CD4-positive, alpha-beta T cell (primary cell): Measurements from ENCODE around the gene SLC7A5. TPM values are rescaled to one million over a fixed set of nuclear protein-coding genes. Genes with fewer than 3 reads are reported as not detected.

Source experiments
- ATAC-seq: fragments of 200-7000 bp; cut with Tn5 transposase; one replicate; pipeline ENCODE4 v1.10.0; 2022; ENCODE audit warnings: mild to moderate bottlenecking; ENCODE audit not compliant: poor library complexity
- CTCF ChIA-PET: fragments of 350-600 bp; sonication (Branson Sonifier 250); formaldehyde crosslinking; loops from one replicate; lab custom pipeline; 2021; ENCODE audit warnings: antibody characterized with exemption, inconsistent platforms; lab: Charles Lee
- POLR2A ChIA-PET: fragments of 350-600 bp; sonication (Branson Sonifier 250); formaldehyde crosslinking; loops from one replicate; lab custom pipeline; 2021; ENCODE audit warnings: antibody characterized with exemption, inconsistent platforms; lab: Charles Lee
- DNase-seq, 14 experiments: peaks; one replicate each; pipeline ENCODE4 v3.0.0-alpha.2; 2013 to 2020; ENCODE audit warnings: mixed read lengths in 2 of 14
- H3K27ac ChIP-seq, 2 donors: one replicate each; pipeline versions ENCODE4 v1.5.1 to v1.7.0; 2013; ENCODE audit warnings: low read length in 2 of 2, low read depth in 1 of 2, mild to moderate bottlenecking in 1 of 2
- H3K27me3 ChIP-seq, 2 experiments: 1 replicate in 1 of 2; 2 replicates in 1 of 2; pipeline versions ENCODE4 v1.6.1 to v1.7.0; 2013; ENCODE audit warnings: low read length in 2 of 2, control low read depth in 1 of 2, mild to moderate bottlenecking in 1 of 2, moderate library complexity in 1 of 2; ENCODE audit not compliant: insufficient read depth in 2 of 2, control insufficient read depth in 1 of 2
- H3K36me3 ChIP-seq: one replicate; pipeline ENCODE4 v1.6.1; 2013; ENCODE audit warnings: low read length, control low read depth; ENCODE audit not compliant: insufficient read depth
- H3K4me1 ChIP-seq: one replicate; pipeline ENCODE4 v1.6.1; 2013; ENCODE audit warnings: low read length, control low read depth; ENCODE audit not compliant: insufficient read depth
- H3K4me3 ChIP-seq: one replicate; pipeline ENCODE4 v1.5.1; 2013; ENCODE audit warnings: mild to moderate bottlenecking, low read length, moderate library complexity
- H3K9me3 ChIP-seq, 2 experiments: 1 replicate in 1 of 2; 2 replicates in 1 of 2; pipeline versions ENCODE4 v1.6.1 to v1.7.0; 2013; ENCODE audit warnings: low read length in 2 of 2, mild to moderate bottlenecking in 2 of 2, control low read depth in 1 of 2, moderate library complexity in 1 of 2; ENCODE audit not compliant: control insufficient read depth in 1 of 2, insufficient read depth in 1 of 2
- H3K27ac Mint-ChIP-seq: one replicate; pipeline ENCODE4 v1.8.0; 2020; ENCODE audit warnings: mixed read lengths
- H3K27me3 Mint-ChIP-seq: one replicate; pipeline ENCODE4 v1.8.0; 2021; ENCODE audit warnings: mixed read lengths
- H3K36me3 Mint-ChIP-seq: one replicate; pipeline ENCODE4 v1.8.0; 2021; ENCODE audit warnings: low read depth, mixed read lengths
- H3K4me1 Mint-ChIP-seq: one replicate; pipeline ENCODE4 v1.8.0; 2021; ENCODE audit warnings: low read depth, mixed read lengths
- H3K4me3 Mint-ChIP-seq: one replicate; pipeline ENCODE4 v1.8.0; 2020; ENCODE audit warnings: mild to moderate bottlenecking, mixed read lengths
- H3K9me3 Mint-ChIP-seq: one replicate; pipeline ENCODE4 v1.8.0; 2020; ENCODE audit warnings: mixed read lengths
- intact Hi-C, 2 experiments: fragments of 100-400 bp; cut with DNase I in 1 of 2; cut with micrococcal nuclease in 1 of 2; formaldehyde crosslinking; loops; one replicate each; pipeline versions ENCODE4 v1.15.1 to v1.9.0; 2023 to 2025; cut with DNase I, micrococcal nuclease
- total RNA-seq, 174 experiments: library from RNA in 2 of 174; stranded (reverse) in 2 of 174; gene quantifications; one replicate each; pipeline ENCODE4 v1.2.3 and lab custom pipeline; 2021 to 2026
- TF ChIP-seq, protein P1 (sequence below): fragments of 200-600 bp; IDR thresholded peaks from one replicate; pipeline ENCODE4 v1.8.0; 2022; ENCODE audit warnings: antibody characterized with exemption, mild to moderate bottlenecking

Gene SLC7A5
- total RNA-seq, 2 experiments from 2014 or later, result 80.3 to 85.3 TPM

- TF ChIP-seq, protein P1, sequence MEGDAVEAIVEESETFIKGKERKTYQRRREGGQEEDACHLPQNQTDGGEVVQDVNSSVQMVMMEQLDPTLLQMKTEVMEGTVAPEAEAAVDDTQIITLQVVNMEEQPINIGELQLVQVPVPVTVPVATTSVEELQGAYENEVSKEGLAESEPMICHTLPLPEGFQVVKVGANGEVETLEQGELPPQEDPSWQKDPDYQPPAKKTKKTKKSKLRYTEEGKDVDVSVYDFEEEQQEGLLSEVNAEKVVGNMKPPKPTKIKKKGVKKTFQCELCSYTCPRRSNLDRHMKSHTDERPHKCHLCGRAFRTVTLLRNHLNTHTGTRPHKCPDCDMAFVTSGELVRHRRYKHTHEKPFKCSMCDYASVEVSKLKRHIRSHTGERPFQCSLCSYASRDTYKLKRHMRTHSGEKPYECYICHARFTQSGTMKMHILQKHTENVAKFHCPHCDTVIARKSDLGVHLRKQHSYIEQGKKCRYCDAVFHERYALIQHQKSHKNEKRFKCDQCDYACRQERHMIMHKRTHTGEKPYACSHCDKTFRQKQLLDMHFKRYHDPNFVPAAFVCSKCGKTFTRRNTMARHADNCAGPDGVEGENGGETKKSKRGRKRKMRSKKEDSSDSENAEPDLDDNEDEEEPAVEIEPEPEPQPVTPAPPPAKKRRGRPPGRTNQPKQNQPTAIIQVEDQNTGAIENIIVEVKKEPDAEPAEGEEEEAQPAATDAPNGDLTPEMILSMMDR, result no peak
- Mint-ChIP-seq H3K27ac (no peak overlapping the region), H3K27me3 (no peaks in the 10 kb centered on the region), H3K4me3 (no peak overlapping the region), H3K9me3 (no peaks in the 10 kb centered on the region), H3K36me3 (peaks cover 14% of the 10 kb centered on the region), H3K4me1 (peaks cover 9% of the 10 kb centered on the region)
- Histone ChIP-seq H3K4me3 (no peak overlapping the region), H3K9me3 (no peaks in the 10 kb centered on the region), H3K4me1 (peaks cover 23% of the 10 kb centered on the region), H3K27ac (no peak overlapping the region), H3K27me3 (no peaks in the 10 kb centered on the region), H3K36me3 (peaks cover 18% of the 10 kb centered on the region)
- intact Hi-C loops, result no loop called here
- ATAC-seq (no peak), DNase-seq (no peak)
- ChIA-PET CTCF (interaction anchor here (1.5 to 4.5 kb wide), 7 partner anchors 19 to 85 kb away, joined by 4 to 63 read pairs (median 9); partner anchors contain the start of gene SLC7A5), POLR2A (interaction anchor here (3.5 kb wide), 1 partner anchor 20 kb away, joined by 40 read pairs; the partner anchor contains the start of gene SLC7A5)
These were observed 20.5 kb downstream of the SLC7A5 start for GRCh38 chr16:87848676-87849345.

- H3K27ac ChIP-seq, result no peak overlapping the region
- Mint-ChIP-seq H3K27me3 (no peaks in the 10 kb centered on the region), H3K9me3 (no peaks in the 10 kb centered on the region), H3K27ac (no peak overlapping the region), H3K4me1 (peaks cover 5% of the 10 kb centered on the region), H3K4me3 (no peak overlapping the region), H3K36me3 (peaks cover 14% of the 10 kb centered on the region)
- no peak overlapping the region for H3K4me3 ChIP-seq
- DNase-seq (no peak), ATAC-seq (no peak)
- no peaks in the 10 kb centered on the region for H3K27me3 ChIP-seq
- intact Hi-C loops, result no loop called here
- H3K9me3 ChIP-seq, result no peaks in the 10 kb centered on the region
- ChIA-PET POLR2A (no interaction called here), CTCF (interaction anchor here (1.2 to 4.5 kb wide), 2 partner anchors 23 to 69 kb away, joined by 4 to 63 read pairs; no protein-coding TSS in a partner anchor)
- TF ChIP-seq, protein P1, result no peak
- peaks cover 19% of the 10 kb centered on the region for H3K36me3 ChIP-seq
- peaks cover 16% of the 10 kb centered on the region for H3K4me1 ChIP-seq
These were observed 21.3 kb downstream of the SLC7A5 start for GRCh38 chr16:87847785-87848675.

DNA sequence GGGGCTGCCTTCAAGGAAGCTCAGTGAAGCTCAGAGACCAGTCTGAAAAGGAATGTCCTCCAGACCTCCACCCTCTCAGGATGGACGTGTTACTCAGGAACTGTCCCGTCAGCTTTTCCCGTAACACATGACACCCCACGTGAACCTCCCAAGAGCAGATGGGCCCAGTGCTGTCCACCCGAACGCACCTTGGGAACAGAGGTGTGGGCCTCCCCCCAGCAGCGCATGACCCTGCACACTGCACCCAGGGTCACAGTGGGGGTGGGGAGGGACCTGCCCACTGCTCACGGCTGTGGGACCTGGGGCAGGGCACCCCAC is 21.9 kb downstream of the SLC7A5 start:
- H3K9me3 Mint-ChIP-seq, result no peaks in the 10 kb centered on the region

More for the DNA sequence above, 21.9 kb downstream of the SLC7A5 start:
- H3K27me3 Mint-ChIP-seq, result no peaks in the 10 kb centered on the region
- POLR2A ChIA-PET, result no interaction called here
- Histone ChIP-seq H3K9me3 (no peaks in the 10 kb centered on the region), H3K27me3 (no peaks in the 10 kb centered on the region), H3K4me1 (peaks cover 18% of the 10 kb centered on the region), H3K27ac (no peak overlapping the region), H3K4me3 (no peak overlapping the region), H3K36me3 (peaks cover 20% of the 10 kb centered on the region)
- TF ChIP-seq, protein P1, result no peak
- peaks cover 10% of the 10 kb centered on the region for H3K36me3 Mint-ChIP-seq
- ATAC-seq, result no peak
- H3K4me3 Mint-ChIP-seq, result no peak overlapping the region
- no peak for DNase-seq
- peaks cover 6% of the 10 kb centered on the region for H3K4me1 Mint-ChIP-seq
- CTCF ChIA-PET, result interaction anchor here (1.2 to 1.9 kb wide), 2 partner anchors 24 to 69 kb away, joined by 4 to 9 read pairs; no protein-coding TSS in a partner anchor
- H3K27ac Mint-ChIP-seq, result no peak overlapping the region
- intact Hi-C loops, result no loop called here
